Erythroblast (primary cell): Measurements from ENCODE around the gene IRF2BP2.

Experiments
- GATA1 ChIP-seq: IDR thresholded peaks from 2 replicates; pipeline ENCODE4 v1.6.1; 2011; ENCODE audit warnings: low read depth, mild to moderate bottlenecking, control low read depth, low read length, moderate library complexity
- POLR2A ChIP-seq: IDR thresholded peaks from 2 replicates; pipeline ENCODE4 v1.6.1; 2011; ENCODE audit warnings: mild to moderate bottlenecking, low read length

DNA sequence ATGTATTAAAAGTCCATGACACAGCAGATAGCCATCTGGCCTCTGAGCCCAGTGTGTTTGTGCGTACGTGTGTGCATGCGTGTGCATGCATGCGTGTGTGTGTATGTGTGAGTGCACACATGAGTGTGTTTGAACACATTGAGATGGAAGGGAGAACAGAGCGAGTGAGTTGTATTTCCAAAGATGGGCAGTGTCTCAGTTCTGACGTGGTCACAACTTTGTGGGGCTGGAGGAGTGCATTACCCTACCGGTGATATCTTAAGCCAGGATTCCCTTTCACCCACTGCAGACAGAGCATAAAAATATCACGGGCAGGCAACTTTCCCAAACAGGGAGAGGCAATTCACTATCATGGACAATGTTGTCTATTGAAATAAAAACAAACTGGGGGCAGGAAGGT is 27.8 kb downstream of the IRF2BP2 start:
- TF ChIP-seq POLR2A (no peak), GATA1 (no peak)
